ENCODE results near the gene MARCHF11. TPM values are rescaled to one million over a fixed set of nuclear protein-coding genes. Genes with fewer than 3 reads are reported as not detected.

MARCHF11 gene
- total RNA-seq, 1 donor from 2014 or later, result 1.1 TPM

DNA sequence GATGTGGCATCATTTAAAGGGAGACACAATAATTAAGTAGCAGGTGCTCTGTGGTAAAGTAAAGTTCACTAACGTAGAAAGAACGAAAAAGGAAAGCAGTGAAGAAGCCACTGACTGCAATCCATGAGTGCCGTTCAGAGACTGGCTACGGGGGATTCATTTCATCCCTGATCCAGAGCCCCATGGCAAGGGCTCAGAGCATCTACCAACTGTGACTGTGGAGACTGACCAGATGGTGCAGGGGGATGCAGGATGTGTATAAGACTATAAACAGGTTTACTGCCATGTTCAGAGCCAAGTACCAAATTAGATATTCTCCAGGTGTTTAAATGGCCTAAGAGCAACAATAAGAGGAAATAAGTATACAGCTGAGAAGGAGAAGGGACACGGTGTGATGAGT is 47.7 kb downstream of the MARCHF11 start:
- Mint-ChIP-seq H3K4me1 (no peaks in the 10 kb centered on the region), H3K27ac (ENCODE audit: unreplicated experiment) (no peak overlapping the region), H3K36me3 (ENCODE audit: low read depth) (no peaks in the 10 kb centered on the region), H3K4me3 (no peak overlapping the region), H3K27me3 (ENCODE audit: low read depth) (peaks cover 3% of the 10 kb centered on the region), H3K9me3 (no peaks in the 10 kb centered on the region)
- TF ChIP-seq, protein P1, sequence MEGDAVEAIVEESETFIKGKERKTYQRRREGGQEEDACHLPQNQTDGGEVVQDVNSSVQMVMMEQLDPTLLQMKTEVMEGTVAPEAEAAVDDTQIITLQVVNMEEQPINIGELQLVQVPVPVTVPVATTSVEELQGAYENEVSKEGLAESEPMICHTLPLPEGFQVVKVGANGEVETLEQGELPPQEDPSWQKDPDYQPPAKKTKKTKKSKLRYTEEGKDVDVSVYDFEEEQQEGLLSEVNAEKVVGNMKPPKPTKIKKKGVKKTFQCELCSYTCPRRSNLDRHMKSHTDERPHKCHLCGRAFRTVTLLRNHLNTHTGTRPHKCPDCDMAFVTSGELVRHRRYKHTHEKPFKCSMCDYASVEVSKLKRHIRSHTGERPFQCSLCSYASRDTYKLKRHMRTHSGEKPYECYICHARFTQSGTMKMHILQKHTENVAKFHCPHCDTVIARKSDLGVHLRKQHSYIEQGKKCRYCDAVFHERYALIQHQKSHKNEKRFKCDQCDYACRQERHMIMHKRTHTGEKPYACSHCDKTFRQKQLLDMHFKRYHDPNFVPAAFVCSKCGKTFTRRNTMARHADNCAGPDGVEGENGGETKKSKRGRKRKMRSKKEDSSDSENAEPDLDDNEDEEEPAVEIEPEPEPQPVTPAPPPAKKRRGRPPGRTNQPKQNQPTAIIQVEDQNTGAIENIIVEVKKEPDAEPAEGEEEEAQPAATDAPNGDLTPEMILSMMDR (conservative IDR thresholded peaks at IDR 0.05), result no peak
- DNase-seq (ENCODE audit: low read depth, low spot score), result no peak

DNA sequence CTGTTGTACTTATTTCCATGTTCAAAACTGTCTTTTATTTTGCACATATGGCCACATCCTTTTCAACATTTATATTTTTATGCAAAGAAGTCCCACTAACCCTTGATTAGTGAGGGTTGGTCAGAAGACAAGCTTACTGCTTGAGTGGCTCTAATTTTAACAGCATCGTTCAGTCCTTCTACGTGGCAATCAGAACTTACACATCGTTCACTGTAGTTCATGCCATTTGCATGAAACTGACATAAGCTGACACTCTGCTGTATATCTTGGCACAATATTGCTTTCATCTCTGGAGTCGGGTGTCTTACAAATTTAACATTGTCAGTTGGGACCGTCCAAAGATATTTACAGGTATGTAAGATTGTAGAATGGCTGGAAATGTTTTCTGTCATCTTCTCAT is 50.6 kb downstream of the MARCHF11 start:
- no peaks in the 10 kb centered on the region for H3K4me1 Mint-ChIP-seq
- no peaks in the 10 kb centered on the region for H3K36me3 Mint-ChIP-seq (ENCODE audit: low read depth)
- DNase-seq (ENCODE audit: low read depth, low spot score), result no peak
- peaks cover 3% of the 10 kb centered on the region for H3K27me3 Mint-ChIP-seq (ENCODE audit: low read depth)
- TF ChIP-seq, protein P1 (conservative IDR thresholded peaks at IDR 0.05), result no peak
- no peak overlapping the region for H3K4me3 Mint-ChIP-seq
- no peaks in the 10 kb centered on the region for H3K9me3 Mint-ChIP-seq
- H3K27ac Mint-ChIP-seq (ENCODE audit: unreplicated experiment), result no peak overlapping the region

DNA sequence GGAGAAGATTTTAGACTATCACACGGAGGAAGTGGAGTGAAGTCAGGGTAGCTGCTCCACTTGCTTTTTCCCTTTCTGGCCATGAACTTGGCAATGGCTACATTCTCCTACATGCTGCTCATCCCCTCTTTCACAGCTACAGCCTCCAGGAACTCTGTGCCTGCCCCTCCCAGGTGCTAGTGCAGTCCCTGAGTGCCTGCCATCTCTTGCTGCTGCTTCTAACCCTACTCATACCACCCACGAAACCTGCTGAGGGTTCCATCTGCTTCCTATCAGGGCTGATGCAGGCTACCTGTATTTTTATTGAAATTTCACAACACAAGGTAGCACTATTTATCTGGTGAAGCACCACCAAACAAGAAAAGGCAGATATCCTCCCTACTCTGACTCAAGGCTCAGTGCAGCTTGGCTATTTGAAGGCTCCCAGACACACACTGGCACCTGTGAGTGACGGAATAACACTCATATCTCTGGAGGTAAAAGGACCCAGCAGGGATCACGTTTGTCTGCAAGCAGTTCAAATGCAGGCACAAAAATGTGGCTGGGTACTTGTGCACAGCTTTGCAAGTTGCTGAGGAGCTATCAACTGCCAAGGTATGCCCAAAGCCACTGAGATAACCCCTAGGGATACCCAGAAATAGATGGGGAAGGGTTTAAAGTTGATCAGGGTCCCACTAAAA is 51.6 kb downstream of the MARCHF11 start:
- TF ChIP-seq, protein P1 (conservative IDR thresholded peaks at IDR 0.05), result no peak
- Mint-ChIP-seq H3K9me3 (no peaks in the 10 kb centered on the region), H3K27ac (ENCODE audit: unreplicated experiment) (no peak overlapping the region), H3K27me3 (ENCODE audit: low read depth) (peaks cover 3% of the 10 kb centered on the region), H3K4me1 (no peaks in the 10 kb centered on the region), H3K36me3 (ENCODE audit: low read depth) (no peaks in the 10 kb centered on the region), H3K4me3 (no peak overlapping the region)
- no peak for DNase-seq (ENCODE audit: low read depth, low spot score)

DNA sequence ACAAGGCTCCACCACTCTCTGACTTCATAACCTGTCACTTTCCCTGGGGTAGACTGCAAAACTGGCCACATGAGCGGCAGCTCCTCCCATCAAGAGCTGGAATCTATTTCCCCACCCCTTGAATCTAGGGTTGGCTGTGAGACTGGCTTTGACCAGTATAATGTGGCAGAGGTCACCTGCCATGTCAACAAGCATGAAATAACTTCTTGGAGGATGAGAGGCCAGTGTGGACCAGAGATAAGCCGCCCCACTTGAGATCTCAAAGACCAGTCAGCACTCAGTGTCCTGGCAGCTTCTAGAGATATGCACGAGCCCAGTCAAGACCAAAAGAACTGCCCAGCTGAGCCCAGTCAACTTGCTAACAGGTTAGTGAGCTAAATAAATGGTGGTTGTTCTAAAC is 59.0 kb downstream of the MARCHF11 start:
- no peaks in the 10 kb centered on the region for H3K36me3 Mint-ChIP-seq (ENCODE audit: low read depth)
- H3K4me1 Mint-ChIP-seq, result no peaks in the 10 kb centered on the region
- TF ChIP-seq, protein P1 (conservative IDR thresholded peaks at IDR 0.05), result no peak
- no peak for DNase-seq (ENCODE audit: low read depth, low spot score)
- H3K4me3 Mint-ChIP-seq, result no peak overlapping the region
- no peak overlapping the region for H3K27ac Mint-ChIP-seq (ENCODE audit: unreplicated experiment)
- no peaks in the 10 kb centered on the region for H3K27me3 Mint-ChIP-seq (ENCODE audit: low read depth)
- no peaks in the 10 kb centered on the region for H3K9me3 Mint-ChIP-seq

DNA sequence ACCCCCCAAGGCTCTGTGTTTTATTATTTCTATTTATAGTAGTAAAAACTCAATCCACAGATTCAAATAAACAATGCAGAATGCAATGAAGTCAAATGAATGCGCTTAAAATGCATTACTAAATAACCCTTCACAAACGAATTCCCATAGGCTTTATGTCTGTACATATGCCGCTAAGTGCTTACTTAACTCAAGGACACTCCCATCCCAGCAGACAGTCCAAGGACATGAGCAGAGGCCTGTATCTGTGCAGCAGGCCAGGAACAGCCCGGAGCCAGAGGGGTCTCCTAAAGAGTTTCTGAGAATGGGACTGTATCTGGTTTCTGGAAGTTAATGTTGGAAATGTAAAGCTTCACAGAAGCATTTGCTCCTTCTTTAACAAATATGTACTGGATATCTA is 59.8 kb downstream of the MARCHF11 start:
- Mint-ChIP-seq H3K4me3 (no peak overlapping the region), H3K27ac (ENCODE audit: unreplicated experiment) (no peak overlapping the region), H3K4me1 (no peaks in the 10 kb centered on the region), H3K36me3 (ENCODE audit: low read depth) (no peaks in the 10 kb centered on the region), H3K27me3 (ENCODE audit: low read depth) (no peaks in the 10 kb centered on the region), H3K9me3 (no peaks in the 10 kb centered on the region)
- no peak for DNase-seq (ENCODE audit: low read depth, low spot score)
- TF ChIP-seq, protein P1 (conservative IDR thresholded peaks at IDR 0.05), result no peak

Measured in neural crest cell (in vitro differentiated cells).